ENCODE results near the gene VEGFA.

VEGFA gene

DNA sequence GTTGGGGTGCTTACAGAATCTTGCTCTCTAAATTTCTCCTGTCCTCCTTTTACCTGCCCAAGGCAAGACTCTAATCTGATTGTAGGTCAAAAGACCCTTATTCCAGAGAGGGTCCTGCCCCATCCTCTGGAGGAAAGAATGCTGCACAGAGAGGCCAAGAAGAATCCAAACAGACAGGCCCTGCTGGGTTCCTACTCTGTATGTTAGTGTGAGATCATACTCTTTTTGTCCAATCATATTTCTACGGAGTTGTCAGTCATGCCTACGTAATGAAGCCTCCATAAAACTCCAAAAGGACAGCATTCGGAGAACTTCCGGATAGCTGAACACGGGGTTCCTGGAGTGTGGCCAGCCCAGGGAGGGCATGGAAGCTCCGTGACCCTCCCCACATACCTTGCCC is 50.5 kb downstream of the VEGFA start:
- DNase-seq (ENCODE audit: low read depth in 2 of 3, low spot score in 2 of 3) = no peak

DNA sequence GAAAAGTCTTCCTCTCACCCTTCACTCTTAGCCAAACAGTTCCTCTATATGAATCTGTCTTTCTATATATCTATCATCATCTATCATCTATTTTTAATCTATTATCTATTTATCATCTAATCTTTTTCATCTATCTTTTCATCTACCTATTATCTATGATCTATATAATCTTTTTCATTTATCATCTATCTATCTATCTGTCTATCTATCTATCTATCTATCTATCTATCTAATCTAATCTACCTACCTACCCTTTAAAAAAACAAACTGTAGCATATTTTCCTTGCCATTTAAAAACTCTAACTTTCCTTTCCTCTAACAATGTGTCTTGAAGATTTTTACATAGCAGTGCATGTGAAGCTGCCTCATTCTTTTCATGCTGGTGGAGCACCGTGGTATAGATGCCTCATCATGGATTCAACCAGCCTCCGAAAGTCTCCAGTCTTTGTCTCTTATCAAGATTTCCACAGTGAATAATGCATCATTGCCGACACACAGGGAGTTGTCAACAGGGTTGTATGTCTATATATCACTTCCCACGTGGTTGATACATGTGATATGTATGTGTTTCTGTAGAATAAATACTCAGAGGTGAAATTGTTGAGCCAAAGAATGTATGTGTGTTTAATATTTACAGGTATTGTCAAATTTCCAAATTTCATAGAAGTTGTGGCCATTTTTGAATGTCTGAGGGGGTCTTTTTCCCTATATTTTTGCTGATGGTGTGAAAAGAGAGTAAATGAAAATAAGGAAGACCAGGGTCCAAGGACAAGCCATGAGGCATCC is 51.3 kb downstream of the VEGFA start:
- DNase-seq (ENCODE audit: low read depth in 2 of 3, low spot score in 2 of 3) = no peak

DNA sequence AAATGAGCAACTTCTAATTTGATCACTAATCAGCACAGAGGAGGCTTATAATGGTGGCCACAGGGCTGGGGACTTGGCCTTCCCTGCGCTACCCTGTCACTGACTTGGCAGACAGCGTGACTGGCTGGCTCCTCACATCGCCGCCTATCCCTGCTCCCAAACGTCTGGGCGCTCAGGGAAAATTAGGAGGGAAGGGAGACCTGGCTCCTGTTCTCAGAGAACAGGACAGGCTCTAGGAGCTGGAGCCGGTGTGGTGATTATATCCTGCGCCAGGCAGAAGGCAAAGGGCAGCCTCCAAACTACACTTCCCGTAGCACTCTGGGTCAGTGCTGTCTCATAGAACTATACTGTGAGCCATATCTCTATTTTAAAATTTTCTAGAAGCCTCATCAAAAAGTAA is 53.4 kb downstream of the VEGFA start:
- DNase-seq (ENCODE audit: low read depth in 2 of 3, low spot score in 2 of 3) = no peak

DNA sequence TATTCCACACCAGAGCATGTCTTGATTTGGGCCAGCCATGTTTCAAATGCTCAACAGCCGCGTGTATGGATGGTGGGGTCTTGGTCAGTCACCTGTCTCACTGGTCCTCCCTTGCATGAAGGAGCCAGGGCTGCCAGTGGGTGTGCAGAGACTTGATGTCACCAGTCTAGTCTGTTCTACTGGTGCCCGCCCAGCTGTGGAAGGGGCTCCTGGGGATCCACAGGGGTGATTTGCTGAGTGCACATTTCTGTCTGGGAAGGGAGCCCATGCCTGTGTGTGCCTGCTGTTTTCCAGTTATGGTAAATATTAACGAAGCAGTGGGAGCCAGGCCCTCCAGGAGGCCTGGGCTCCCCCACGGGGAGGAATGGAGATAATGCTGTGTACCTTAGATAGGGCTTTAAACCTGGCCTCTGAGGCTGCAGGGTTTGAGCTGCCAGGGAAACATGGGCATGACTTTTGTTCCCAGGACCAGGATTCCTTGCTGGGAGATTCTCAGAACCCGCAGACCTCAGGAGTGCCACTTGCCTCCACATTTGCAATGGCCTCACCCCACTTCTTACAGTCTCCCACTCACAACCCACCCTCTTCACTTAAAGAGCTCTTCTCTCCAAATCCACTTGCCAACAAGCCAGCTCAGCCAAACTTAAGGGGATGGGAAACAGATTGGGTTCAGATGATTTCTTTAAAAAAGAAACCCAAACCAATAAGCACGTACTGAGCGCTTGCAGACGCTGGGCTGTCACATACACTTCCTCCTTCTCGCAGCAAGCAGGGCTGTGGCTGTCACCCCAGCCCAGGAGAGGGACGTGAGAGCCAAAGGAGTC is 54.1 kb downstream of the VEGFA start:
- DNase-seq (ENCODE audit: low read depth in 2 of 3, low spot score in 2 of 3) = no peak

DNA sequence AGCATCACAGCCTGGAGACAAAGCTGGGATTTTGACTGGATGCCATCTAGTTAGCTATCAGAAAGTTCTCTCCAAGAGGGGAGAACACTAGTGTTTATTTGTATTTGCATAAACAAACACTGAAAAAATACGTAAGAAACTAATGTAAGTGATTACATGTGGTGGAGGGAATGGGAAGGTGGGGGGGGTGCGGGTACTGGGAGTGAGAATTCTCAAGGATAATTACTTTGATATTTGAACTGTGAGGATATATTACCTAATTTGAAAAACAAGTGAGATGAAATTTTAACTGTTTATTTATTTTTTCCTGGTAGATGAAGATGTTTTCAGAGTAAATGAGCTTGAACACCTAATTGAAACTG is 54.7 kb downstream of the VEGFA start:
- no peak for DNase-seq (ENCODE audit: low read depth in 2 of 3, low spot score in 2 of 3)

DNA sequence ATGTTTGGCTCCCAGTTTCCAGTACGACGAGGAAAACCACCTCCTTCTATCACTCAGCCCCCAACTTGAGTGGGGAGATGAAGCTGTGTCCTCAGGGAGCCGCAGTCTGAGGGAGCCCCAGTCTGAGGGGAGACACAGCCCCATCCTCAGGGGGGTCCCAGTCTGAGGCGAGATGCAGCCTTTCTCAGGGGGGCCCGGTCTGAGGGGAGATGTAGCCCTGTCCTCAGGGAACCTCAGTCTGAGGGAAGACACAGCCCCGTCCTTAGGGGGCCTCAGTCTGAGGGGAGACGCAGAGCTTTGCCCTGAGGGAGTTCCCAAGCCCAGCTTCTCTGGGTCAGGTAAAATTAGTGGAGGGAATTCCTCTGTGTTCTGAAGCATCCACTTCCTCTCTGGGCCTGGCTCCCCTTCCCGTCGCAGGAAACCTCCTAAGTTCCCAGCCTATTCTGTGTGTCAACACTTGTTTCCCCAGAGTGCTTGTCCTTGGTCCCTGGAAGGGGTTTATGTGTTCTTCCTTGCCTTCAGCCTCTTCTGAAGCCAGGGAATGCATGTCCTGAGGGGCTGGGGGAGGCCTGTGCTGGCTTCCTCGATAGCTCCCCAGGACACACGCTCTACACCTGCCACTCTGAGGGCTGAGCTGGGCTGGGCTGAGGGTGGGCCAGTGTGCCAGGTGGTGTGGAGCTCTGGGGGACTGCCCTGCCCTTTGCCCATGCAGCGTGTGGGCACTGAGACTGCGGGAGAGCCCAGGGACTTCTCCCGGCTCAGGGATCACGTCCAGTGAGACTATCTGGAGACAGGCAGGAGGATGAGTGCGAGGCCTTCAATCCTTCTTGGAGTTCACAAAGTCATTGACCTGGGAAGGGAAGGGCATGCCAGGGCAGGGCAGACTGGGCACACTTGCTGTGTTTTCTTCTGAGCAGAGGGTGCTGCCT is 55.4 kb downstream of the VEGFA start:
- DNase-seq (ENCODE audit: low read depth in 2 of 3, low spot score in 2 of 3) = no peak

DNA sequence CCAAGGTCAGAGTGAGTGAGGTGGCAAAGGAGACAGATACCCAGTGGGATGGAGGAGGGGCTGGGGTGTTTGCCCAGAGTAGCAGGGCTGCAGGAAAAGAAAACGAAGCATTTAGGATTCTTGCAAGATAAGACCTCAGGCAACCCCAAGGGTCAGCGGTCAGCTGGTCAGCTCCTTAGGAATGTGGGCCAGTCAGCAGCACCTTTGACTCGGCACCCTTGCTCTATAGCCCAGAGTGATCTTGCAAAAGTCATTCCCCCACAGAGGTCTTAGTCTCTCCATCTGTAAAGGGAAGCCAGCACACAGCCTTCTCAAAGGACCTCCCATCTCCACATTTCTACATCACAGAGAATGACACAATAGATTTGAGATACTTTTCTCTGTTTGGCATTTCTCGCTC is 56.7 kb downstream of the VEGFA start:
- DNase-seq (ENCODE audit: low read depth in 2 of 3, low spot score in 2 of 3) = no peak

DNA sequence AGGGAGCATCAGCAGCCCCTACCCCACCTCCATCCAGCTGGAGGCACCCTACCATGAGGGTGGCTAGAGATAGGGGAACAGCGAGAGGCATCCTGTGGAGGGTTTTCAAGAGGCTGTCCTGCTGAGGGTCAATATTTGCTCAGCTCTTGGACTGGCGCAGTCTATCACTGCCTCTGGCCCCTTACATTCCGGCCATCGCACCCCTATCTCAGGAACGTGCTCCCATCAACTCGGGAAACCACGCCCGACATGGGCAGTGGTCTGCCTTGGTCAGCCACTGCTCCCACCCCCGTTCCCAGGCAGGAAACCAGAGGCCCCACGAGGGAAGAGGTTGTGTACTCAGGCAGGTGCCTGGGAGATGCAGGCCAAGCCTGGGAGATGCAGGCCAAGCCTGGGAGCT is 57.9 kb downstream of the VEGFA start:
- no peak for DNase-seq (ENCODE audit: low read depth in 2 of 3, low spot score in 2 of 3)

DNA sequence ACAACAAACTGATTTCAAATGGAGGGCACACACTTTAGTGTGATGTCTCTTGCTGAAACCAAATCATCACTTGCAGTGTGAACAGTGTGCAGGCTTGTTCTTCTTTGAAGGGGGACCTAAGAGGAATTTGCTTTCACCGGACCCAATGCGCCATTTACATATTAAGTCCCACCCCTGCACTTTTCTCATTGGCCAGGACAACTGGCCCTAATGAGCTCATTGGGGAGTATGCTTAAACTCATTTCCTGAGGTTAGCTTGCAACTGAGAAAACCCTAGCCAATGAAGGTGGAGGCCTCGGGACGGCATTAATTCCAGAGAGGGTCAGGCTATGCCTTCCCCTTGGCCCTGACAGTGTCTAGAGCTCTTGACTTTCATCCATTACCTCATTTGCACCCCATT is 58.7 kb downstream of the VEGFA start:
- DNase-seq (ENCODE audit: low read depth in 2 of 3, low spot score in 2 of 3) = no peak

DNA sequence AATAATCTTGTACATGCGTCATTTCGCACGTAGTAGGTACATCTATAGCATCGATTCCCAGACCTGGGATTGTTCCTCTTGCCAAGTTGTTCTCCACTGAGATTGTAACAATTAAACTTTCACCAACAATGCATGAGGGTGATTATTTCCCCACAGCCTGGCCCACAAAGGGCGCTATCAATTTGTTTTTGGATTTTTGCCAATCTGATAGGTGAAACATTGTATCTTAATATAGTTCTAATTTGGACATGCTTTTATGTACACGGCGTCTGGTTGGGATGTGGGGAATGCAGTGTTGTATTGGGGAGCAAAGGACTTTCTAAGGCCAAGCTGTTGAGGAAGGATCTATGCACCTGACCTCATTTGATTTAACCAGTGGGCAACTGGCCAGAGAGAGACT is 59.5 kb downstream of the VEGFA start:
- DNase-seq (ENCODE audit: low read depth in 2 of 3, low spot score in 2 of 3) = no peak

DNA sequence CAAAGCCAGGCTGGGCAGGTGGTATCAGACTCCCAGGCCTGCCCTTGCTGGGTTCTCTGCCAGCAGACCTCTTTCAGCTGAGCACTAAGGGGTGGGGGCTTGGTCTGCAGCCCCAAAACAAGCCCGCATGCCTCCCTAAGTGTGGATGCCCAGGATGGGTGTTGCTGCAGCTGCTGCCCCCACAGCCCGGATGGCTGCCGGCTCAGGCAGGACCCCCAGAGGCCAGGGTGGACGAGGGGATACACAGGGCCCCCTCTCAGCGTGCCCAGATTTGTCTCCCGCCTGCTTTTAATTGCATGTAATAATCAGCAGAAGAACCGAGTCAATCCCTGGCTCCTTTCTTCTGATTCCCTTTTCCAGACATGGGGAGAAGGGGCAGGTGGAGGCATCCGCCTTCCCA is 60.8 kb downstream of the VEGFA start:
- DNase-seq (ENCODE audit: low read depth in 2 of 3, low spot score in 2 of 3) = no peak

DNA sequence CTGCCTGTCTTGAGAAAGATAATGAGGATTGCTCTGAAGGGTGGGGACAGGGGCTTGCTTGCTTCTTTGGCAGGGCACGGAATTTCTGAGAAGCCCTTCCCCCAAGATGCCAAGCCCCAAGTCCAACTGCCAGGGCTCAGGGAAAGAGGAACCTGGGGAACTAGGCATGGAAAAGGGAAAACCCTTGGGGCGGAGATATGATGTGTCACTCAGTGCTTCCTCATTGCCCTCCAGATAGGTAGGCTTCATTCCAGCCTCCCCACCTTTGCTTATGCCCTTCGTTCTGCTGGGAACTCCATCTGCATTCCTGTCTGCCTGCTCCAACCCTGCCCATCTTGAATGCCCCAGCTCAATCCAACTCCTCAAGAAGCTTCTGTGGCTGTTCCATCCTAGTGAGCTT is 61.2 kb downstream of the VEGFA start:
- DNase-seq (ENCODE audit: low read depth in 2 of 3, low spot score in 2 of 3) = no peak

DNA sequence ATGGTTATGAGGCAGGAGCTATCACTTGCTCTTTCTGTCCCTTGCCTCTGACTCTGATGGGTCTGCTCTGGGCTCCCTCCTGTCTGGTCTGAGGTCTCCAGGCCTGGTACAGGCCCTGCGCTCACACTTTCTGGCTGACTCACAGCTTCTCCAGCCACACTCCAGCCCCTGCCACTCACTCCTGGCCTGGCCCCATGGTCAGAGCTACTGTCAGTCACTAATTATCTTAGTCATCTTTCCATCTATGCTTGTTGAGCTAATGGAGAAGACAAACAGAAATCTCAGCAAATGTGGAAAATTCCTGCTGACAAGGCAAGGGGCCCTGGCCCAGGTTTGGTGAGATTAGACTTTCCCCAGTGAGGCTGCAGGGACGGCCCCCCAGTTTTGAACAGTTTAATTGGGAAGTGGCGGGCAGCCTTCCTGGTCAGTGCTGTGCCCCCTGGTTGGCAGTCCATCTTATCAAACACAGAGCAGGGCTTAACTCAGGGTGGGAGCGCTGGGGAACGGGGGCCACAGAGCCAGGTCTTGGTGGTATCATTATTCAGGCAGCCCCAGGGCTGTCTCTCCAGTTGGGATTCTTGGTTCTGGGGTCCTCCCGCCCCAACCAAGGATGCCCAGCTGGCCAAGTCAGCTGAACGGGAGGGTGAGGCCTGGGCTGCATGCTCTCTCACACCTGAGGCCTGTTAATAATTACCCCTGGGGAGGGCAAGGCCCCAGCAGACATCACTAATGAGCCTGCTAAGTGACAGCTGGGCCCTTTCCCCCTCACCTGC is 63.4 kb downstream of the VEGFA start:
- DNase-seq (ENCODE audit: low read depth in 2 of 3, low spot score in 2 of 3) = no peak

DNA sequence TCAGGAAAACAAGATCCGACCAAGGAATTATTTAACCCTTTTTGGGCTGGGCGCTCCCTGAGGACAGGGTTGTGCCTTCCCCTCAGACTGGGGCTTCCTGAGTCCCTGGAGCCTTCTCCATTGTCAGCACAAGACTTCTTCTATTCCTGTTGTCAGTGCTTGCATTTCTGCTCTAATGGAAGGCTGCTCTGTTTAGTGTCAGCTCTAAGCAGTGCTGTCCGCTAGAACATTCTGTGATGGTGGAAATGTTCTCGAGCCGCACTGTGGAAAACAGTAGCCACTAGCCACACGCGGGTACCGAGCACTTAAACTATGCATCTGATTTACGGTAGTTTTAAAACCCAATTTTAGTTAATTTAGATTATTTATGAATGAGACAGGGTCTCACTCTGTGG is 64.0 kb downstream of the VEGFA start:
- DNase-seq (ENCODE audit: low read depth in 2 of 3, low spot score in 2 of 3) = no peak

DNA sequence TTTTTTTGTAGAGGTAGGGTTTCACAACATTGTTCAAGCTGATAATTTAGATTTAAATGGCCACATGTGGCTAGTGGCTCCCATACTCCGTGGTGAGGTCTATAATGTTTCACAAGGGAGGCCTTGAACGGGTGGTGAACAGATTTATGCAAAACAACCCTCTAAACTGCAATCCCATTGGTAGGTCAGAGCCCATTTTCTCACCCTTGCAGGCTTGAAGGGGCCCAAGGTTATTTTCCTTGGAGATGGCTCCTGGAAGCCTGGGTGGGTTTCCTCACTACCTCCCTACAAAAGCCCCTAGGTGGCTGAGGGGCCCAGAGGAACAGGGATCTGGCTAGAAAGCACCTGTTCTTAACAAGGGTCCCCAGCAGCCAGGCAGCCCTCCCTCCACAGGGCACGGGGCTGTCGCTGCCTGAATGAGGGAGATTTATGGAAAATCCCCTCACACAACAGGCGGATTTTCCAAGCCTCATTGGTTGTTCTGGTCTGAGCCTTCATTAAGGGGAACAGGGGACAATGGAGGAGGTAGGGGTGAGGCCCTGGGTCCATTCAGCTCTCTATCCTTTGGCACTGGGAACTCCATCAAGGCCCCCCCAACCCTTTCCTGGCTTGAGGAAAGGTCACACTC is 64.6 kb downstream of the VEGFA start:
- no peak for DNase-seq (ENCODE audit: low read depth in 2 of 3, low spot score in 2 of 3)

DNA sequence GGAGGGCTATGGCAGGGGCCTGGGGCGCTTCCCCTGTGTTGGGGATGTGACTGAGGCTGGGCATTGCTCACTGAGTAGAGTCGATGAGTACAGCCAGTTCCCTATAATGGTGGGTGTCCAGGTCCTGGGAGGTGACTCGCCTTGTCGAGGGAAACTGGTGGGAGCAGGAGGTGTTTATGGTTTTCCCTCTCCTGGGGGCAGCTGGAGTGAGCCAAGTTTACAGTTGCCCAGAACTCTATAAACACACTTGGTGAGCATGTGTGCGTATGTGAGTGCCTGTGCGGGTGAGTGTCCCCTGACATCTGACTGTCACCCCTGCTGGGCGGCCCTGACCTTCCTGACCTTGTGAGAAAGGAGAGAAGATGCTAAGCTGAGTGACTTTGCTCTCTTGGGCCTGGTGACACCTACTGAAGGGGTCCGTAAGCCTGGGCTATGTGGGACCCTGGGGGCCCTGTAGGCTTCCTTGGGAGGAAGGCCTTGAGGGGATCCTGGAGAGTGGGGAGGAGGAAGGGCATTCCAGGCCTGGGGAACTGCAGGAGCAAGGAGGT is 65.9 kb downstream of the VEGFA start:
- DNase-seq (ENCODE audit: low read depth in 2 of 3, low spot score in 2 of 3) = no peak
